Activated CD4-positive, CD25-positive, alpha-beta regulatory T cell treated with anti-CD3 and anti-CD28 coated beads, Interleukin-2, amount 50 U/mL, for 24 hours (primary cell): ENCODE data around the gene GPD1L.
"Not testable (repeated sequence)": the region's sequence is repeated elsewhere in the genome, so short reads cannot be mapped to it uniquely, and the experiment has no call there.

Source experiments
- ATAC-seq, 2 donors: fragments of 150-1000 bp; cut with Tn5 transposase; one replicate each; pipeline ENCODE4 v1.10.0; 2021; ENCODE audit warnings: mild to moderate bottlenecking in 1 of 2, moderate library complexity in 1 of 2

GPD1L gene

GRCh38 chr3:32106132-32106928 is at the start of gene GPD1L:
TSS of gene GPD1L (plus strand) at chr3:32106620. CDS start at chr3:32106712, 92 bp downstream.
- ATAC-seq = peak; percentile 100

- not testable (repeated sequence) for ATAC-seq
Observed at GRCh38 chr3:32058465-32058864, 48.0 kb upstream of the GPD1L start.

GRCh38 chr3:32062950-32063582 is 43.4 kb upstream of the GPD1L start:
- no peak for ATAC-seq

- no peak for ATAC-seq
Observed at GRCh38 chr3:32066686-32067085, 39.7 kb upstream of the GPD1L start.

GRCh38 chr3:32074194-32074593 is 32.2 kb upstream of the GPD1L start:
- ATAC-seq = not testable (repeated sequence)

- no peak for ATAC-seq
Observed at GRCh38 chr3:32076566-32076965, 29.9 kb upstream of the GPD1L start.

GRCh38 chr3:32077260-32078084 is 28.9 kb upstream of the GPD1L start:
- no peak for ATAC-seq

GRCh38 chr3:32078085-32078634 is 28.3 kb upstream of the GPD1L start:
- no peak for ATAC-seq

- no peak for ATAC-seq
Observed at GRCh38 chr3:32078864-32079263, 27.6 kb upstream of the GPD1L start.

- no peak for ATAC-seq
Observed at GRCh38 chr3:32082721-32083120, 23.7 kb upstream of the GPD1L start.

- no peak for ATAC-seq
Observed at GRCh38 chr3:32083702-32084270, 22.6 kb upstream of the GPD1L start.

GRCh38 chr3:32084870-32085269 is 21.6 kb upstream of the GPD1L start:
- no peak for ATAC-seq

GRCh38 chr3:32086464-32086863 is 20.0 kb upstream of the GPD1L start:
- ATAC-seq = no peak

- no peak for ATAC-seq
Observed at GRCh38 chr3:32089476-32089875, 16.9 kb upstream of the GPD1L start.

- no peak for ATAC-seq
Observed at GRCh38 chr3:32093204-32093603, 13.2 kb upstream of the GPD1L start.

GRCh38 chr3:32095431-32095830 is 11.0 kb upstream of the GPD1L start:
- ATAC-seq = no peak

- ATAC-seq = no peak
Observed at GRCh38 chr3:32097768-32098167, 8.7 kb upstream of the GPD1L start.

GRCh38 chr3:32098528-32098927 is 7.9 kb upstream of the GPD1L start:
- no peak for ATAC-seq

GRCh38 chr3:32100465-32100864 is 6.0 kb upstream of the GPD1L start:
- no peak for ATAC-seq

GRCh38 chr3:32102289-32102688 is 4.1 kb upstream of the GPD1L start:
- no peak for ATAC-seq

GRCh38 chr3:32104492-32104891 is 1.9 kb upstream of the GPD1L start:
- ATAC-seq = no peak

- no peak for ATAC-seq
Observed at GRCh38 chr3:32105291-32106131, 909 bp upstream of the GPD1L start.
